Fibroblast of skin of right biceps (primary cell): ENCODE data around the gene PTPRD.

Experiments
- DNase-seq: peaks from one replicate; pipeline ENCODE4 v3.0.0-alpha.2; 2013

The PTPRD gene

DNA sequence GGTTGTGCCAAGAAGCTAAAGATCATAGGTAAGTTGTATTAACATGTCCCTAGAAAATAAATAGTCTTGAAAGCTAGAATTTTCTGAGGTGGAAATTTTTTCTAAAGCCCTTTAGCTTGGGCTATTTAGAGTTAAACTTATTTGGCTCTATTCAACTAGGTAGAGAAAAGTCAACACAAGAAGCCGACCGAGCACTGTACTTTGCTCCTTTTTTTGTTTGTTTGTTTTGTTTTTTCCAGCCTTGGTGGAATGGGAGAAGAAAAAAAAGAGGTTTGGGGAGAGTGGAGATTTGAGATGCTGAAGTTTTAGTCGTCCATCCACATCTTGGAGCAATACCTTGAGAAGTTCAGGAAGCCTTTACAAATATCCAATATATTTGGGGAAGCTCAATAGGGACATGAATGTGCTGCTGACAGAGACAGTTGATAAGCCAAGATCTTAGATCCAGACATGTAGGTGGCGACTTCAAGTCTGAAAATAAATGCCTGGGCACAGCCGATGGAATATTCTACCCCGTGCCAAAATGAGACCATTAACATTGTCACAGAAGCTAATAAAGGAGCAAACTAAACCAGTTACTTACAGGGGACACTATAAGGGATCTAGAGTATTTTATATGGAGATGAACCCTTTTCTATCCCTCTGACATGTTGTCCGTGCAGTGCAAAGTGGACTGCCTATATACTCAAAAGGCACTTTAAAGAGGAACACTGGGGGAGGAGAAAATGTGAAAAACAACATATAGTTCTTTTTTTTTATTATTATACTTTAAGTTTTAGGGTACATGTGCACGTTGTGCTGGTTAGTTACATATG lies 466.1 kb downstream of the PTPRD start:
- DNase-seq = no peak

DNA sequence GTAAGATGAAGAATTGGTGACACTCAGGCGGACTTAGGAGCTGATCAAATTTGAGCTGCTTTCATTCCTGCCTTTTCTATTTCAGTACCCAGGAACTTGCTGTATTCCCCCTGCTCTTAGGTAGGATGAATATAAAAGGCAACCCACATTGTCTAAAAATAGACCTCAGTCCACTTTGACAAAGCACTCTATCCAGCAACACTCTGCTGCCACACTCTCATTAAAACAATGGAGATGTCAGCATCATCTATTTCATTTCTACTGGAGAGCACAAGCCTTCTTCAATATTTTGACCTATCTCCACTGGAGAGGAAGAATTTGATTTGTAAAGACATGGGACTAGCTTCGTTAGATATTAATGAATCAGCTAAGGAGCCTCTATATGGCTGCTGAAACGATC lies 468.4 kb downstream of the PTPRD start:
- no peak for DNase-seq

DNA sequence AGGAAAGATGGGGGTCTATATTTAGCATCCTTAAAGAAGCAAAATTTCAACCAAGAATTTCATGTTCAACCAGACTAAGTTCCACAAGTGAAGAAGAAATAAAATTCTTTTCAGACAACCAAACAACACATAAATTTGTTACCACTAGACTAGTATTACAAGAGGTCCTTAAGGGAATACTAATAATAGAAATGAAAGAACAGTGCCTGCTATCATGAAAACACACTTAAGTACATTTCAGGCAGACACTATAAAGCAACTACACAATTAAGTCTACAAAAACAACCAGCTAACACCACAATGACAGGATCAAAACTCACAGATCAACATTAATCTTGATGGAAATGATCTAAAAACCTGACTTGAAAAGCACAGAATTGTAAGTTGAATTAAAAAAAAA lies 477.2 kb downstream of the PTPRD start:
- no peak for DNase-seq

DNA sequence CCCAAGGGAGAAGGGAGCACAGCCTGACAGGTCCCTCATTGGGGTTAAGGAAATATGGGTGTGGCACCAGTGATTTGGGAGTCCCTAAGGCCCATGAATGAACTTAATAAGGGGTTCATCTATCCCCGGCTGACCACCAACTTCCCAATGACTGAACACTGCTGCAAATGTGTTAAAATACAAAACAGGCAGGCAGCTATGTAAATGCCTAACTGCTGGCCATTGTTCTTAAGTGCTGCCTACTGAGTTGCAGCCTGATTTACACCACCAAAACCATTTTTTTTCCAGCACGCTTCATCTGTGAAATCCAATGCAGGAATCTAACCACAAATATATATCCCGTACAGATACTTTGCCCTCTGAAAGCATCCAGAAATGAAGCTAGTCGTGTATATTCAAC lies 478.5 kb downstream of the PTPRD start:
- no peak for DNase-seq

DNA sequence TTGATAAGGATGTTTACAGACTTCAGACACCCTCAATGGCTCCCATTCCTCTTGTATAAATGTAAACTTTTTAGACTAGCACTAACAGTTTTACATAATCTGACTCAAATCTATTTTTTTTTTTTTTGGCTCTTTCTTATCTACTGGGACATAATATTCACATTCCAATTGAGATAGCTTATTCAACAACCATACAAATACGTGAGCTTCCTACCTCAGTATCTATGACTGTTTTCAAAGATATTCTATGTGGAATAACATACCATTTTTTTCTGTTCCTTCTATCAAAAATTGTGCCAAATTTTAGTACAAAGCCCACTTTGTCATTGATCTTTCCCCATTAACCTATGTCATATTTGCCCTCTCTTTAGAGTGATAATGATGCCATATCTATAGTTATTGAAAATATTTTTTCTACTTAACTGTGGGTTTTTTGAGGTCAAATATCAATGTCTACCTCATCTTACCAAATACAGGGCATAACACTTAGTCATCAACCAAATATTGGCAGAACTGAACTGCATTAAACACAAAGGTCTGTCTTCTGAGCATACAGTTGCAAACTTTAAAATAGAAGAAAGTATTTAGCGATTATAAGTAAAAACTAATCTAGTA lies 482.6 kb downstream of the PTPRD start:
- peak; percentile 29 for DNase-seq

DNA sequence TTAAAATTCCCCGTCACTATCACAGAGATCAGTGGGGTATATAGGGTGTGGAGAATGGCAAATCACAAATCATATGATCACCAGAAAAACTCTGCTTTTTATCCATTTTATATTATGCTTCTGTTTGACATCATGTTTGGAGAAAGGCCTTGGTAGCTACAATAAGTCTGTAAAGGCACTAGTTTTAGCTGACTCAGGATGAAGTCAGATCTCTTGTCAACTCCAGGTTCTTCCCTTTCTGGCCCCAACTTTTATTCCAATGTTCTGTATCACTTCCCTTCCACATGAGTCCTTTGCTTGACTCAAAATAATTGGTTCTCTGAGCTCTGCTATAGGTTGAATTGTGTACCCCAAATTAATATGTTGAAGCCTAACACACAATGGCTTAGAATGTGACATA lies 484.9 kb downstream of the PTPRD start:
- peak; percentile 2 for DNase-seq

DNA sequence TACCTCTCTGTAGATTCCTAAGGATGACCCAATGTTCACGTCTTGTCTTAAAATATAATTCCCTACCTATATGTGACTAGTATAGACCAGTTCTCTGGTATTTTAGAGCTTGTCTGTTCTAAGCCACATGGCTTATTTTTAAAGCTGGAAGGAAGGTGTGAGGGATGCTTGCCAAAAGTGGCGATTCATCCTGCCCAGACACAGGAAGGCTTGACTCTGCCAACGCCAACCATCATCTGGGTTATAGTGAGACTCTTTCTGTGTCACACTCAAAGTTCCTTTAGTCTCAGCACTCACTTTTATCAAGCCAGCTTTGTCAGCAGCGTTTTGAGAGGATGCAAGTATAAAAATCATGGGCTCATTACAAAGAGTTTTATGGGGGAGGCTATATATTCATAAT lies 500.0 kb downstream of the PTPRD start:
- no peak for DNase-seq

DNA sequence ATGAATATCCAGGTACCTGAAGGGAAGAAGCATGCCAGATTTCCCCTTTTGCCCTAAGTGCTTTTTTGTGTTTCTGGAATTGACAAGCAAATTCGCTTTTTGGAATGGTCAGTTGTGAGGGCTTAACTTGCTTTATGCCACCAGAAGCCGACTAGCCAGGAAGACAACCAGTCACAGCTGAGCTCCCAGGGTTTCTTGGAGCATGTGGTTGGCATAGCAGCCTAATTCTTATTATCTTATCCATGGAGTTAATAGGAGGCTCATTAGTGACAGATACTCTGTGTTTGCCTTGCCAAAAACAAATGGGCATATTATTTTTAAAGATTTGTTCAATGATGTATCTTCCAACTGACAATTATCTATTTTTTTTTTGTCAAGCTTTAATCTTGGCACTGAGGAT lies 500.7 kb downstream of the PTPRD start:
- DNase-seq = no peak

DNA sequence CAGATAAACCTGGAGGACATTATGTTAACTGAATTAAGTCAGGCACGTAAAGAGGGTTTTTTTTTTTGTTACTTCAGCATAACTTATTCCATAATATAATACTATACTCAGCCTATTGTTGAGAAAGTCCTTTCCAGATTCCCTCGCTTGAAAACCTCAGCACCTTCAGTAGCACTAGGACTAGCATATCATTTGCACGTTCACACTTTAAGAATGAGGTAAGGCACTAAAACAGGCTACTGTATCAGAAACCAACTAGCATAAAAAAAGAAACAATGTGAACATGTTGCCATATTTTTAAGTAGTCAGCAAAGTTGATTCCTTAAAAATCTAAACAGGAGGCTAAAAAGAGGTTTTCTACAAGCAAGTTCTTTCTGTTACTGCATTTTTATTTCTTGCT lies 504.0 kb downstream of the PTPRD start:
- DNase-seq = no peak

DNA sequence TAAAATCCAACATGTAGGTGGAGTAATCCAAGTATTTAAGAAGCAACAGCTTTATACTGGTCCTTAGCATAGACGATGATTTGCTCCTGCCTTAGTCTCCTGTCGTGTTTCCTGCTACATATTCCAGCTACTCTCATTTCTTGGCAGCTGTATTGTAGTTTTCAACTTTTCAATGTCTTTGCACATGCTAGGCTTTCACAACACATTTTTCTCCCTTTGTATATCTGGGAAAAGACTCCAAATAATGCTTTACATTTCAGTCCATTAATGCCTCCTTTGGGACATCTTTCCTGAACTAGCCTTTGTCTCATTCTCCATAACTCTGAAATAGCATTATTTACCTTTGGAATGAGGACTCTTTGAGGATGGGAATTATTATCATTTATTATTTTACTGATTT lies 508.0 kb downstream of the PTPRD start:
- DNase-seq = no peak

DNA sequence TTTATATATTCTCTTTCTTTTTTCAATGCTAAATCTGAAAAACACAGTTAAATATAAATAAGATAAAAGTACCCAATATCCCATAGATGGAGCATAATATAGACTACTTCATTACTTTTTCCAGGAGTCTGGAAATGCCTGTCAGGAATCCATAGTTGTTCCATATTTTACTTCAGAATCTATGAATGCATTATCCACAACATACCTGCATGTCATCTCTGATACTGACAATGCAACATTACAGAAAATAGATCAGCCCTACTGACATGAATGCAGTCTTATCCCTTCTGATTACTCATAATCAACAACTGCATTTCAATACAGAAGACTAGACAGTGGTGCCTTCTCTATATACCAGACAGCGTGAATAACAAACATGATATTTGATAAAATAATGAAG lies 517.6 kb downstream of the PTPRD start:
- DNase-seq = no peak

DNA sequence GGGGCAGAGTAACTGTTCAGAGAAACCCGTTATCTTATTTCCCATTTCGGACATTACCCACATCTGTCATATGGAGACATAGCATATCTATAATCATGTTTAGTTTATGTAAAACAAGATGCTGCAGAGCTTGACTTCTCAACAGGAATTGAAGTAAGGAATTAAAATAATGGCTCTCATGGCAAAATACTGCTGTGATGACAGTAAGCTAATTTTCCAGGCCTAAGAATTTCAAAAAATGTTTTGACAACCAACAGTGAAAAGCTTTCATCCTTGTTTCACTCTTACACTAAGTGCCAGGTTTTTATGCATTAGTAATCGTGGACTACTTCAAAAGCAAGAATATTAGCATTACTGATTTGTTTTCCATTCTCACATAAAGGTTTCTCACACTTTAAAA lies 518.2 kb downstream of the PTPRD start:
- no peak for DNase-seq

DNA sequence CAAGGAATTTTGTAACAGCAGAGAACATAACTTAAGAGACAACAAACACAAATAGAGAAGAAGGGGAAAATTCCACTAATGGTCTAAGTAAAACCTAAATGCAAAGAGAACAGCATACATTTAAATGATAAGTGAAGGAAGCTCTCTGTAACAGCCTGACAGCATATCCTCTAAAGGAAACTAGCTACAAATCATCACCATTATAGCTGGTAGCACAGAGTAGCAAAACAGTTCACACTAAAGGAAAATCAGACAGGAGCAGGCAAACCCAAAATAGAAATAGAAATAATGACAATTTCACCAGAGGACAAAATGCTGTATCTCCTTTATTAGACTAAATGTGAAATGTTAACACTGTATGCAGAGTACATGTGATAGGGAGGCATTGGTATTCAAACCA lies 532.8 kb downstream of the PTPRD start:
- no peak for DNase-seq

DNA sequence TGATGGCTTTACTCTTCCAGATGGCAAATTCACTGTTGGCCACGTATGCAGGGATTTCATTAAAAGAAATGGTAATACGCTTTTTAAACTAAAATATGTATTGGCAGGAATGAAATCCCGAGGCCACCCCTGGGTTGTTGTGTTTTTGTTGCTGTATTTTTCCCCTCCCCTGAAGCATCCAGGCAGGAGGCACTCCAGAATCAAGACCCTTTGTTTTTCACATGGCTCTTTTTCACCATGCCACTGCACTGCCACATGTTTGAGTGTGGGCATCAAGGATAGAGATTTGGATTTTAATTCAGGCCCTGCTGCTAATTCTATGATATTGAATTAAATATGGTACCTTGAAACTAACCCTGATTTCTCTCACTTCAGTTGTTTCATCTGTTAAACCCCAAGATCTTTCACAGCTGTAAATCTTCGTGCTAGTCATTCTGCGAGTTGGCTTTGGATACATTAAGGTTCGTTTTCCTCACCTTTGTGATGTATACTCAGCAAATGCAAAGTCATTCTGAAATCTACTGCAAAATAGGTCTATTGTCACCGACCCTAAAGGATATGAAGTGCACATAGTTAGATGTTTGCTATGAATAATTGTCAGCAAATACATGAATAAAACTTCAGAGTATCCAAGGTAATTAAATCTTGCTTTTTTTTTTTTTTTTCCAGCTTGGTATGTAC lies 533.4 kb downstream of the PTPRD start:
- DNase-seq = no peak

DNA sequence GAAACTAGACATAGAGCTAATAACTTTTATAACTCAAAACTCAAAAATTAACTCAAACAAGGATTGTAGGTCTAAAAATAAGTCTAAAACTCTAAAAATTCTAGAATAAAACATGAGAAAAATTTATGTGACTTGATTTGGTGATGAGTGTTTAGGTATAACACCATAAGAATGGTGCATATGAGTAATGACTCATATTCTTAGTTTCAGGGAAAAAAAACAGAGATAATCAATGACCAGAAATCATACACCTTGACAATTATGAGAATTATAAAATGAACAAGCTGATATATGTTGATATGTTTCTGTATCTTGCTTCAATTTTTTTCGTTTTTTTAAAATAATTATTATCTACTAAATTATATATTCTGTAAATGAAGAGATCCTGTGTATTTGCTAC lies 541.2 kb downstream of the PTPRD start:
- no peak for DNase-seq

DNA sequence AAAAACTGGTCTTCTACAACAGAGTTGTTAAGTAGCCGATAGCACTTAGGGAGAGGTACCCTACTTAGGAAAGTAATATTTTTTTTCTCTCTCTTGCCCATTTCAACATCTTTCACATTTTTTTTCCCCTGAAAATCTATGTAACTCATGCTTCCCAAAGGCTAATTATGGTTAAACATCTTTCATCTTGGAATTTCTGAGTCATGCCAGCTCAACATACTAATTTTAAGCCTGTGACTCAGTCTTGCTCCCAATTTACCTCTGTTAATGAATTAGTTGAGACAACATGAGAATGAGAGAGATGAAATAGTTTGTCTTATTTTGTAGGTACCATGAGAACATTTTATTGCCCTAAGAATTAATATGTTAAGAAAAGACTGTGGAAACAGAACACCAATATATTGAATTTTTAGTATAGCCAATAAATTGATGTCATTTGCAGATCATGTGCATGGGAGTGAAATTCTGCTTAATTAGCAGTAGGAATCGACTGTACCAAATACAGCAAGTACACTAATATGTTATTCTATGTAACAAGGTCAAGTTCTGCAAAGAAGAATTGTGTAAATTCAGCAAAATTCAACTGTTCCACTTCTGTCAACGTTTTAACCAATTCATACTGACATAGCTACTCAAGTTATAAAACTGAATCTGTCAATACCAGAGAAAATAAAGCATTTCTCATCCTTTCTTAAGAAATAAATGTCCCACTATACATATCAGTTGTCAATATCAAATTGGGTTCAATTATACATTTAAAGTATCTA lies 550.0 kb downstream of the PTPRD start:
- peak; percentile 88 for DNase-seq

DNA sequence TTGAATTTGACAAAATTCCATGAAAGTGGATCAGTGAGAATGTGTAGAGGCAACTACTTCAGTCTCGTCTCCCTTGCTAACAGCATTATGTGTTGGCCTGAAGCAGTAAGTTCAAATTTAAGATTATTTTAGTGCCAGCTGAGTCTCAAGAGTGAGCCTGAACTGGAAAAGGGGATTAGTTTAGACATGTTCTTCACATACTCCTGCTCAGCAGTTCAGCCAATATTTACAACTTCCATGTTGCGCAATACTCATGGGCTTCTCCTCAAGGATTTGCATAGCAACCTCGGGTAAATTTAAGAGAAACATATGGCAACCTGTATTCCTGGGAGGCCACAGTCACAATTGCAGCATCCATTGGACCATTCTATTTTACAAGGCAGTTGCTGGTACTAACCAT lies 553.8 kb downstream of the PTPRD start:
- DNase-seq = peak; percentile 66

DNA sequence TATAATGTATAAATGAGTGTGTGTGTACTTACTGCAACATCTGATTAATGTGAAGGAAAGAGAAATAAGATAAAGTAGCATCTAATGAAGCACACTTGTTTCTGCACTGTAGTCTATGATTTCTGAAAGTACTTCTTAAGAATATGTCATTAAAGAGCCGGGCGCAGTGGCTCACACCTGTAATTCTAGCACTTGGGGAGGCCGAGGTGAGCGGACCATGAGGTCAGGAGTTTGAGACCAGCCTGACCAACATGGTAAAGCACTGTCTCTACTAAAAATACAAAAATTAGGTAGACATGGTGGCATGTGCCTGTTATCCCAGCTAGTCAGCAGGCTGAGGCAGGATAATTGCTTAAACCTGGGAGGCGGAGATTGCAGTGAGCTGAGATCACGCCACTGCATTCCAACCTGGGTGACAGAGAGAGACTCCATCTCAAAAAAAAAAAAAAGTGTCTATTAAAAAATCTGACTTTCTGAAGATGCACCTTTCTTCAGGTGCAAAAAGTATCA lies 556.9 kb downstream of the PTPRD start:
- peak; percentile 31 for DNase-seq

DNA sequence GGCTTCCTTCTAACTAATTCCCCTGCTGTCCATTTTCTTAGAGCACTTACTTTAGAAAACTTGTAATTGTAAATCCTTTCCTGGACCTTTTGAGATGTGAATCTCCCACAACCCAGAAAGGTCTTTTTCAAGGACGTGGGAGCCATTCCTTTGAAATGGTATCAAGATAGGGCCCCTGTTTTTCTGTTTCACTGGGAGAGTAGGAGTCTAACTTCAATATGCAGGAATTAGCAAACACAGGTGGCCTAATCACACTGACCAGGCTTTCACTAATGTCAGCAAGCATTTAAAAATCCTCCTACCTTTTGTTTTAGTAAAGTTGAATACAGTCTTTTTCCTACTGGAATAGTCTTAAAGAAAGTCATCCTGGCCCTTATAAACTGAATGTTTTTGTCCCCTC lies 558.3 kb downstream of the PTPRD start:
- DNase-seq = no peak

DNA sequence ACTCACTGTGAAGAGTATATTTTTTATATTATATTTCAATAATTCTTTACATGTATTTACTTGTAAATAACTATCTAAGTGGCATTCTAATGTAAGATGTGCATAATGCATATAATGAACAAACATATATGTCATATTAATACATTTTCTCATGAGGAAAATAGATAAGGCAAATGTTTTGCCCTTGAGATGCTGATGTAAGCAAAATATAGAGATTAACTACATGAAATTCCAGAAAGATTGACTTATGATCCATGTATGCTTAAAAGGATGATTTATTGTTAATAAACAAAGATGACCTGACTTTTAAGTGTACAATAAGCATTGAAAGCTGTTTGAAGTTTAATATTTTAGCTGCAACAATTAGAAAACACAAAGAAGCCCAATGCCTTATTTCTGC lies 559.9 kb downstream of the PTPRD start:
- DNase-seq = no peak

DNA sequence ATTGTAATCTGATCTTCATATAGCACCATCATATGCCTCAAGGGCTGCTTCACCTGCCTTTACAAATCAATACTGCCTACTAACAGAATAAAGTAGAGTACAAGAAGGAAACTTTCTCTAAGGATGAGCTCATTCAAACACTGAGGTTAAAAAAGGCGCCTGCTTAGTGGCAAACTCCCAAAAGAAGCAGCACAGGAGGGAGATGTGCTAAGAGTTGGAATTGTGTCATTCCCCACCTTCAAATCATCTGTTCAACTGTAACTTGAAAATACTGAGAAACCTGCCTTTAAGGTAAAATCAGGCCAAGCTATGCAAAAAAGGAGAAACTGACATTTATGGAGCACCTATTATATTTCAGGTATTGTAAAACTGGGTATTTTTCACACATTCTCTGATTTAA lies 560.6 kb downstream of the PTPRD start:
- DNase-seq = no peak

DNA sequence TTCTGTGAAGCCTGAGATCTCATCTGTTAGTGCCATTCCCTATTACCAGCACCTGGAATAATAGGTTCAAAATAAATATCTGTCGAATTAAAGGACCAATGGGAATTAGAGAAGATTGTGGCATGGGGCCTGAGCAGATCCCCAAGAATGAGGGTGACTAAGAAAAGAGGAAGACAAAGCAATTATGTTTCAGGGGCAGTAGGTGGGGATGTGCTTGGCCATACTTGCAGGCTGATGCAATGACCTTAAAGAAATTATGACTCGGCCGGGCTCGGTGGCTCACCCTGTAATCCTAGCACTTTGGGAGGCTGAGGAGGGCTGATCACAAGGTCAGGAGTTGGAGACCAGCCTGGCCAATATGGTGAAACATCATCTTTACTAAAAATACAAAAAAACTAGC lies 562.8 kb downstream of the PTPRD start:
- DNase-seq = peak; percentile 81

DNA sequence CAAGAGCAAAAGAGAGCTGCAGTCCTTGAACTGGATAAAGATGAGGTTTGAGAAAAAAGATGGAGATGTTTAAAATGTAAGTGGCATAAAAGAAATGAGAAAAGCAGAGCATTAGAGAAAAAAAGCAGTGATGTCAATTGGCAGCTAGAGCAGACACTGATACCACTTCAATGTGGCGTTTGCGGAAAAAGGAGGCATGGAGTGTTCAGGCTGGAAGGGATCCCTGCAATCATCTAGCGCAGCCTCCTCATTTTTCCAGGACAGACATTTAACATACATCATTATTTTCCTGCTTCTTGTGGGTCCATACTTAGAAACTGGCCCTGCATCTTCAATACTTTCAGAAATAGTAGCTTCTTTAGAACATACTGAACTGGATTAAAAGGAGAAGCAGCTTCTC lies 563.8 kb downstream of the PTPRD start:
- DNase-seq = no peak
